Right lobe of liver (tissue), 6 donors: ENCODE results near the gene DVL2. TPM values are rescaled to one million over a fixed set of nuclear protein-coding genes. Genes with fewer than 3 reads are reported as not detected.

Experiments used
- ATAC-seq, 4 donors: fragments of 200-7000 bp; cut with Tn5 transposase; one replicate each; pipeline ENCODE4 v1.9.1; 2020; ENCODE audit warnings: mild to moderate bottlenecking in 4 of 4, moderate library complexity in 4 of 4
- DNase-seq, 3 donors: peaks; one replicate each; pipeline ENCODE4 v3.0.0-alpha.2; 2020
- H3K27ac ChIP-seq, 3 donors: fragments of 200-600 bp; one replicate each; pipeline ENCODE4 v1.8.0; 2022
- H3K27me3 ChIP-seq, 2 donors: fragments of 200-600 bp; one replicate each; pipeline ENCODE4 v1.8.0; 2022
- H3K36me3 ChIP-seq, 4 donors: fragments of 200-600 bp; sonication (generic) in 1 of 4; one replicate each; pipeline versions ENCODE4 v1.5.1 to v1.8.0; 2017 to 2022; ENCODE audit warnings: control low read depth in 1 of 4
- H3K4me1 ChIP-seq, 4 donors: fragments of 200-600 bp; sonication (generic) in 1 of 4; one replicate each; pipeline versions ENCODE4 v1.5.1 to v1.8.0; 2017 to 2022; ENCODE audit warnings: control low read depth in 1 of 4
- H3K4me3 ChIP-seq, 3 donors: fragments of 200-600 bp; one replicate each; pipeline ENCODE4 v1.8.0; 2022
- H3K9me3 ChIP-seq, 4 donors: fragments of 200-600 bp; sonication (generic) in 1 of 4; one replicate each; pipeline versions ENCODE4 v1.5.1 to v1.8.0; 2017 to 2022; ENCODE audit warnings: control low read depth in 1 of 4
- CTCF ChIP-seq, 4 donors: fragments of 200-600 bp in 3 of 4; fragments of 450-650 bp in 1 of 4; IDR thresholded peaks; one replicate each; pipeline versions ENCODE4 v1.5.1 to v1.8.0; 2016 to 2022; ENCODE audit warnings: antibody characterized with exemption in 4 of 4, mild to moderate bottlenecking in 2 of 4
- POLR2A ChIP-seq: fragments of 450-650 bp; IDR thresholded peaks from one replicate; pipeline ENCODE4 v1.6.1; 2017; ENCODE audit warnings: antibody characterized with exemption, mild to moderate bottlenecking
- WGBS: methylation state at CpG from one replicate; pipeline ENCODE4 v1.1.6; 2018; ENCODE audit warnings: low coverage, low lambda C conversion rate; ENCODE audit not compliant: insufficient coverage; ENCODE audit errors: missing lambda C conversion rate; 5-methylcytosine and 5-hydroxymethylcytosine counted together
- intact Hi-C, 2 donors: fragments of 100-400 bp; cut with DNase I; formaldehyde crosslinking; loops; one replicate each; pipeline versions ENCODE4 v1.11.2 to v1.14.1; 2022
- total RNA-seq, 6 experiments: library from RNA; depleted of rRNA in 2 of 6; stranded (reverse); fragments of >200 nt in 2 of 6; fragmentation: NEBNext Ultra II Directional in 3 of 6; extraction: Animal tissue kit (Norgen Biotek cat#: 25700) in 3 of 6; gene quantifications; one replicate each; pipeline versions ENCODE4 v1.1.0 to v1.2.4, GENCODE V29; 2016 to 2023
- donor health status: DM: no; HTN: yes; CAD: no.
- donor health status: DM: no; HTN: no; CAD: no.
- donor health status: DM: no; HTN: no; CAD: no.
- donor health status: DM: no; HTN: yes; CAD: no.
- donor health status: DM: no; HTN: yes; CAD: no.

The DVL2 gene
- total RNA-seq, 6 experiments from 2014 or later = 9.6 to 13.5 (median 12.8) TPM

GRCh38 chr17:7238420-7239090 lies 4.2 kb upstream of the DVL2 start:
- WGBS = under 1% methylated on average over 38 of the region's 39 CpGs
- no peak for ATAC-seq
- Histone ChIP-seq H3K9me3 (no peaks in the 10 kb centered on the region), H3K27me3 (no peaks in the 10 kb centered on the region), H3K27ac (peak overlapping the region; percentile 75 to 93 (median 82)), H3K4me1 (peaks cover 0 to 31% (median 11%) of the 10 kb centered on the region in 4 donors), H3K4me3 (peak overlapping the region; percentile 94 to 96 (median 94)), H3K36me3 (peaks cover 3 to 16% (median 8%) of the 10 kb centered on the region in 4 donors)
- DNase-seq = peak in 1 of 3 donors; percentile 47
- TF ChIP-seq POLR2A = no peak
- no peak for TF ChIP-seq CTCF (IDR thresholded peaks at IDR 0.05)
- intact Hi-C loops = no loop called here

- peak overlapping the region; percentile 44 to 82 (median 75) for H3K27ac ChIP-seq
- peak overlapping the region; percentile 94 to 96 (median 94) for H3K4me3 ChIP-seq
- H3K9me3 ChIP-seq = no peaks in the 10 kb centered on the region
- intact Hi-C loops = no loop called here
- H3K36me3 ChIP-seq = peaks cover 3 to 16% (median 8%) of the 10 kb centered on the region in 4 donors
- no peaks in the 10 kb centered on the region for H3K27me3 ChIP-seq
- DNase-seq (peak; percentile 89 to 92 (median 89)), ATAC-seq (peak; percentile 10 to 17 (median 14))
- TF ChIP-seq POLR2A = no peak
- no peak for TF ChIP-seq CTCF (IDR thresholded peaks at IDR 0.05)
- 0% methylated on average over 19 of the region's 73 CpGs for WGBS
- peaks cover 0 to 34% (median 11%) of the 10 kb centered on the region in 4 donors for H3K4me1 ChIP-seq
Measured at GRCh38 chr17:7237761-7238419, 3.6 kb upstream of the DVL2 start.

GRCh38 chr17:7237266-7237760 lies 3.0 kb upstream of the DVL2 start:
- Histone ChIP-seq H3K27ac (peak overlapping the region; percentile 44 to 82 (median 75)), H3K27me3 (no peaks in the 10 kb centered on the region), H3K4me1 (peaks cover 0 to 38% (median 11%) of the 10 kb centered on the region in 4 donors), H3K36me3 (peaks cover 3 to 16% (median 8%) of the 10 kb centered on the region in 4 donors), H3K9me3 (no peaks in the 10 kb centered on the region), H3K4me3 (peak overlapping the region; percentile 94 to 96 (median 94))
- TF ChIP-seq POLR2A (no peak), CTCF (IDR thresholded peaks at IDR 0.05) (no peak)
- DNase-seq (no peak), ATAC-seq (no peak)
- WGBS = 31% methylated on average over 4 of the region's 6 CpGs
- intact Hi-C loops = no loop called here

GRCh38 chr17:7236808-7237207 lies 2.5 kb upstream of the DVL2 start:
- WGBS = 80% methylated on average over 6 of the region's 6 CpGs
- no peak overlapping the region for H3K27ac ChIP-seq
- intact Hi-C loops = no loop called here
- peaks cover 3 to 16% (median 8%) of the 10 kb centered on the region in 4 donors for H3K36me3 ChIP-seq
- H3K27me3 ChIP-seq = no peaks in the 10 kb centered on the region
- no peaks in the 10 kb centered on the region for H3K9me3 ChIP-seq
- DNase-seq (peak in 1 of 3 donors; percentile 20), ATAC-seq (no peak)
- H3K4me1 ChIP-seq = peaks cover 0 to 43% (median 11%) of the 10 kb centered on the region in 4 donors
- TF ChIP-seq POLR2A = no peak
- peak overlapping the region in 1 of 3 donors; percentile 96 for H3K4me3 ChIP-seq
